Nephron progenitor cell (in vitro differentiated cells): ENCODE results near the gene SPRR2D.

Experiments
- DNase-seq: peaks from one replicate; pipeline ENCODE4 v3.0.0; 2021
- H3K27ac Mint-ChIP-seq: 2 replicates; pipeline ENCODE4 v1.8.0; 2021; ENCODE audit warnings: mild to moderate bottlenecking, moderate library complexity, mixed read lengths
- H3K27me3 Mint-ChIP-seq: 2 replicates; pipeline ENCODE4 v1.8.0; 2021; ENCODE audit warnings: mild to moderate bottlenecking, low read depth, mixed read lengths; ENCODE audit not compliant: poor library complexity
- H3K36me3 Mint-ChIP-seq: 2 replicates; pipeline ENCODE4 v1.8.0; 2021; ENCODE audit warnings: low read depth, mixed read lengths
- H3K4me1 Mint-ChIP-seq: 2 replicates; pipeline ENCODE4 v1.8.0; 2021; ENCODE audit warnings: mixed read lengths
- H3K4me3 Mint-ChIP-seq: 2 replicates; pipeline ENCODE4 v1.8.0; 2021; ENCODE audit warnings: mild to moderate bottlenecking, moderate library complexity, mixed read lengths
- H3K9me3 Mint-ChIP-seq: 2 replicates; pipeline ENCODE4 v1.8.0; 2021; ENCODE audit warnings: mild to moderate bottlenecking, moderate library complexity, mixed read lengths
- TF ChIP-seq, protein P1 (sequence below): fragments of 200-600 bp; sonication (generic); IDR thresholded peaks from 2 replicates; pipeline ENCODE4 v1.5.0; 2021; ENCODE audit warnings: antibody characterized with exemption

SPRR2D gene

DNA sequence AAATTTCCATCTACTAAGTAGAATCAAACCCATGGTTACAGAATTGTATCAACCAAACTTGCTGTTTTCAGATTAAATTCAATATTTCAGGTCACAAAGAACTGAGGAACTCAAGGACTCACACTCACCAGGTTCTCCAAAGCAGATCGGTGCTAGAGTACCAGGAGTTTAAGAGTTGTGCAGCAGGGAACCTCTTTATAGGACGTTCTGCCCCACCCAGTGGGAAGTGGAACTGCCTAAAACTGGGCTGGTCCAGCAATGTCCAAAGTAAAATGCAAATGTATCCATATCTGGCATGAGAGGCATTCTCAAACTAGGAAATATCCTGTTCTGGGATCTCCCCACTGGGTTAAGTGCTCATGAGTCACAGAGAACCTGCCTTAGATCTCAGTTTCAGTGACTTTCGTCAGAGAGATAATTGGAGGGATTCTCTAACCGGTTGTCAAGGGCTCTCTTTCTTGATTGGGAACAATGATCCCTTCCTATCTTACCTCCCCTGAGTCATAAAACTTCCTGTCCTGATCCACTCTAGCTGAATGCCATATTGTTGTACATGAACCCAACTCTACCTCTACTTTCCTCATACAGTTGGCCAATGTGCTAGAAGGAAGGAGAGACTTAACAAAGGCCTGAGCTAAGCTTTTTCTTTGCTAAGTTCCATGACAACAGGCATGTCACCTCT is at the start of gene SPRR2D:
Gene SPRR2D, minus strand, starts transcription at position 171 of the 682 bp plus-strand sequence. CDS start 774 bp downstream, outside the sequence.
- H3K36me3 Mint-ChIP-seq, result no peaks in the 10 kb centered on the region
- peaks cover 4% of the 10 kb centered on the region for H3K27me3 Mint-ChIP-seq
- no peak within 1 kb of the TSS for H3K4me3 Mint-ChIP-seq

GRCh38 chr1:153087652-153088051 is 46.7 kb upstream of the SPRR2D start:
- Mint-ChIP-seq H3K27ac (no peak overlapping the region), H3K4me1 (no peaks in the 10 kb centered on the region), H3K4me3 (no peak overlapping the region), H3K36me3 (no peaks in the 10 kb centered on the region), H3K27me3 (peaks cover 4% of the 10 kb centered on the region), H3K9me3 (peaks cover 24% of the 10 kb centered on the region)
- TF ChIP-seq, protein P1, sequence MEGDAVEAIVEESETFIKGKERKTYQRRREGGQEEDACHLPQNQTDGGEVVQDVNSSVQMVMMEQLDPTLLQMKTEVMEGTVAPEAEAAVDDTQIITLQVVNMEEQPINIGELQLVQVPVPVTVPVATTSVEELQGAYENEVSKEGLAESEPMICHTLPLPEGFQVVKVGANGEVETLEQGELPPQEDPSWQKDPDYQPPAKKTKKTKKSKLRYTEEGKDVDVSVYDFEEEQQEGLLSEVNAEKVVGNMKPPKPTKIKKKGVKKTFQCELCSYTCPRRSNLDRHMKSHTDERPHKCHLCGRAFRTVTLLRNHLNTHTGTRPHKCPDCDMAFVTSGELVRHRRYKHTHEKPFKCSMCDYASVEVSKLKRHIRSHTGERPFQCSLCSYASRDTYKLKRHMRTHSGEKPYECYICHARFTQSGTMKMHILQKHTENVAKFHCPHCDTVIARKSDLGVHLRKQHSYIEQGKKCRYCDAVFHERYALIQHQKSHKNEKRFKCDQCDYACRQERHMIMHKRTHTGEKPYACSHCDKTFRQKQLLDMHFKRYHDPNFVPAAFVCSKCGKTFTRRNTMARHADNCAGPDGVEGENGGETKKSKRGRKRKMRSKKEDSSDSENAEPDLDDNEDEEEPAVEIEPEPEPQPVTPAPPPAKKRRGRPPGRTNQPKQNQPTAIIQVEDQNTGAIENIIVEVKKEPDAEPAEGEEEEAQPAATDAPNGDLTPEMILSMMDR, result no peak
- no peak for DNase-seq

More for the DNA sequence above, at the start of gene SPRR2D:
- no peak within 1 kb of the TSS for H3K27ac Mint-ChIP-seq
- peaks cover 10% of the 10 kb centered on the region for H3K9me3 Mint-ChIP-seq
- TF ChIP-seq, protein P1, result no peak
- H3K4me1 Mint-ChIP-seq, result no peaks in the 10 kb centered on the region
- no peak for DNase-seq

- Mint-ChIP-seq H3K4me1 (no peaks in the 10 kb centered on the region), H3K27ac (no peak overlapping the region), H3K27me3 (no peaks in the 10 kb centered on the region), H3K9me3 (peaks cover 45% of the 10 kb centered on the region), H3K36me3 (no peaks in the 10 kb centered on the region), H3K4me3 (no peak overlapping the region)
- no peak for DNase-seq
- TF ChIP-seq, protein P1, result no peak
Measured at GRCh38 chr1:153081736-153082135, 40.8 kb upstream of the SPRR2D start.

GRCh38 chr1:153072806-153073726 is 32.1 kb upstream of the SPRR2D start:
- peaks cover 2% of the 10 kb centered on the region for H3K9me3 Mint-ChIP-seq
- no peak overlapping the region for H3K27ac Mint-ChIP-seq
- H3K4me3 Mint-ChIP-seq, result no peak overlapping the region
- no peaks in the 10 kb centered on the region for H3K4me1 Mint-ChIP-seq
- TF ChIP-seq, protein P1, result no peak
- DNase-seq, result no peak
- no peaks in the 10 kb centered on the region for H3K36me3 Mint-ChIP-seq
- no peaks in the 10 kb centered on the region for H3K27me3 Mint-ChIP-seq

GRCh38 chr1:153071511-153071910 is 30.6 kb upstream of the SPRR2D start, which contains the start of gene SPRR2B:
Gene SPRR2B, minus strand, starts transcription at chr1:153071611. Its CDS starts 772 bp downstream, at chr1:153070839.
- Mint-ChIP-seq H3K27me3 (no peaks in the 10 kb centered on the region), H3K4me3 (no peak within 1 kb of the TSS), H3K9me3 (no peaks in the 10 kb centered on the region), H3K4me1 (no peaks in the 10 kb centered on the region), H3K36me3 (no peaks in the 10 kb centered on the region), H3K27ac (no peak within 1 kb of the TSS)
- no peak for DNase-seq
- TF ChIP-seq, protein P1, result no peak
